ENCODE data around the gene PDIA3.

PDIA3 gene

GRCh38 chr15:43779016-43779415, 32.8 kb downstream of the PDIA3 start:
- peaks cover 10% of the 10 kb centered on the region for H3K4me1 ChIP-seq (ENCODE audit: control insufficient read depth, insufficient read depth, low read length)
- no peak overlapping the region for H3K9ac ChIP-seq (ENCODE audit: low read length)
- H3K36me3 ChIP-seq (ENCODE audit: control insufficient read depth, insufficient read depth, low read length): no peaks in the 10 kb centered on the region
- H3K4me3 ChIP-seq (ENCODE audit: low read length): no peak overlapping the region
- H3K27me3 ChIP-seq (ENCODE audit: control insufficient read depth, insufficient read depth, low read length): no peaks in the 10 kb centered on the region
- no peaks in the 10 kb centered on the region for H3K9me3 ChIP-seq (ENCODE audit: control insufficient read depth, low read length)

DNA sequence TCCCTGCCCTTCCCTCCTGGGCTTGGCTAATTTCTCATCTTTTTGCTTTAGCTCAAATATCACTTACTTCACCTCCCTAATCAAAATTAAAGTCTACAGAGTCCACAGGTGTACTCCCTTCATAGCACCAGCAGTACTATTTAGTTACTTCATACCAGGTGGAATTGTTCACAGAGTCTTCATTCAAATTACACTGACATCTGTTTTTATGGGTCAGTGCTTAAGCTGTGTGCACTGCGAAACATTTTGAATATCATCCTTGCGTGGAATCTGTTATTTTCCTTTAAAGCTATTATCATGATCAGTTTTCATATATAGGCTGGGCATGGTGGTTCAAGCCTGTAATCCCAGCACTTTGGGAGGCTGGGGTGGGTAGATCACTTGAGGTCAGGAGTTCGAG, 43.2 kb downstream of the PDIA3 start:
- Histone ChIP-seq H3K36me3 (ENCODE audit: control insufficient read depth, insufficient read depth, low read length) (peaks cover under 1% of the 10 kb centered on the region), H3K9ac (ENCODE audit: low read length) (no peak overlapping the region), H3K9me3 (ENCODE audit: control insufficient read depth, low read length) (no peaks in the 10 kb centered on the region), H3K4me1 (ENCODE audit: control insufficient read depth, insufficient read depth, low read length) (peaks cover 18% of the 10 kb centered on the region), H3K27me3 (ENCODE audit: control insufficient read depth, insufficient read depth, low read length) (no peaks in the 10 kb centered on the region), H3K4me3 (ENCODE audit: low read length) (no peak overlapping the region)

- H3K4me3 ChIP-seq (ENCODE audit: low read length): peak within 1 kb of the TSS; percentile 100
- H3K27me3 ChIP-seq (ENCODE audit: control insufficient read depth, insufficient read depth, low read length): no peaks in the 10 kb centered on the region
- H3K9me3 ChIP-seq (ENCODE audit: control insufficient read depth, low read length): no peaks in the 10 kb centered on the region
- peak within 1 kb of the TSS; percentile 100 for H3K9ac ChIP-seq (ENCODE audit: low read length)
- H3K36me3 ChIP-seq (ENCODE audit: control insufficient read depth, insufficient read depth, low read length): peaks cover 16% of the 10 kb centered on the region
- H3K4me1 ChIP-seq (ENCODE audit: control insufficient read depth, insufficient read depth, low read length): peaks cover 31% of the 10 kb centered on the region
Measured at GRCh38 chr15:43791993-43792760, 45.9 kb downstream of the PDIA3 start, which contains the start of gene SERF2. SERF2 (plus strand) TSS chr15:43792320; CDS start chr15:43792377, 57 bp downstream.

- H3K36me3 ChIP-seq (ENCODE audit: control insufficient read depth, insufficient read depth, low read length): peaks cover 16% of the 10 kb centered on the region
- H3K9ac ChIP-seq (ENCODE audit: low read length): peak overlapping the region; percentile 100
- peaks cover 36% of the 10 kb centered on the region for H3K4me1 ChIP-seq (ENCODE audit: control insufficient read depth, insufficient read depth, low read length)
- H3K27me3 ChIP-seq (ENCODE audit: control insufficient read depth, insufficient read depth, low read length): no peaks in the 10 kb centered on the region
- peak overlapping the region; percentile 100 for H3K4me3 ChIP-seq (ENCODE audit: low read length)
- no peaks in the 10 kb centered on the region for H3K9me3 ChIP-seq (ENCODE audit: control insufficient read depth, low read length)
Measured at GRCh38 chr15:43792761-43793476, 46.7 kb downstream of the PDIA3 start.

DNA sequence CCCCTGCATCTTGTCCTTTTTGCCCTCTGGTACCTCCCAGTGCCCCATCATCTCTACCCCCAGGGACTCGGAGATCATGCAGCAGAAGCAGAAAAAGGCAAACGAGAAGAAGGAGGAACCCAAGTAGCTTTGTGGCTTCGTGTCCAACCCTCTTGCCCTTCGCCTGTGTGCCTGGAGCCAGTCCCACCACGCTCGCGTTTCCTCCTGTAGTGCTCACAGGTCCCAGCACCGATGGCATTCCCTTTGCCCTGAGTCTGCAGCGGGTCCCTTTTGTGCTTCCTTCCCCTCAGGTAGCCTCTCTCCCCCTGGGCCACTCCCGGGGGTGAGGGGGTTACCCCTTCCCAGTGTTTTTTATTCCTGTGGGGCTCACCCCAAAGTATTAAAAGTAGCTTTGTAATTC, 47.4 kb downstream of the PDIA3 start:
- no peaks in the 10 kb centered on the region for H3K9me3 ChIP-seq (ENCODE audit: control insufficient read depth, low read length)
- H3K9ac ChIP-seq (ENCODE audit: low read length): peak overlapping the region; percentile 100
- peak overlapping the region; percentile 100 for H3K4me3 ChIP-seq (ENCODE audit: low read length)
- no peaks in the 10 kb centered on the region for H3K27me3 ChIP-seq (ENCODE audit: control insufficient read depth, insufficient read depth, low read length)
- peaks cover 16% of the 10 kb centered on the region for H3K36me3 ChIP-seq (ENCODE audit: control insufficient read depth, insufficient read depth, low read length)
- peaks cover 38% of the 10 kb centered on the region for H3K4me1 ChIP-seq (ENCODE audit: control insufficient read depth, insufficient read depth, low read length)

- Histone ChIP-seq H3K4me3 (ENCODE audit: low read length) (no peak overlapping the region), H3K9me3 (ENCODE audit: control insufficient read depth, low read length) (no peaks in the 10 kb centered on the region), H3K4me1 (ENCODE audit: control insufficient read depth, insufficient read depth, low read length) (peaks cover 46% of the 10 kb centered on the region), H3K9ac (ENCODE audit: low read length) (no peak overlapping the region), H3K36me3 (ENCODE audit: control insufficient read depth, insufficient read depth, low read length) (peaks cover 16% of the 10 kb centered on the region), H3K27me3 (ENCODE audit: control insufficient read depth, insufficient read depth, low read length) (no peaks in the 10 kb centered on the region)
Measured at GRCh38 chr15:43794269-43795037, 48.2 kb downstream of the PDIA3 start.

DNA sequence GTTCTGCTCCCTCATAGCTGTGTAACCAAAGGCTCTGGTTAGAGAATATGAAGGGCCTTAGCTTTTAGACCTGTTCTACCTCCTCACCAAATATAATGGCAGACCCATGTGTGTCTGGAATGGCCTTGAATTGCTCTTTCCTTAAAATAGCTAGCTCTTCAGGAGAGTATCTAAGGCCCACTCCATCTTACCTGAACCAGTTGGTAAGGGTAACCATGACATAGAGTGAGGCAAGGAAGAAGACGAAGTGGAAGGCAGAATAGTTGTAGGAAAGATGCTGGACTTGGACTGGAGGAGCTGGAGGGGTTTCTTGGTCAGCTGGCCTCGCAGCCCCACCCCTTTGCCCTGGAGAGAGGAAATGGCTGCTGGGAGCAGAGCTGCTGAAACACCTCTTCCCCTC, 49.0 kb downstream of the PDIA3 start:
- H3K4me3 ChIP-seq (ENCODE audit: low read length): no peak overlapping the region
- peaks cover 53% of the 10 kb centered on the region for H3K4me1 ChIP-seq (ENCODE audit: control insufficient read depth, insufficient read depth, low read length)
- no peaks in the 10 kb centered on the region for H3K27me3 ChIP-seq (ENCODE audit: control insufficient read depth, insufficient read depth, low read length)
- peaks cover 16% of the 10 kb centered on the region for H3K36me3 ChIP-seq (ENCODE audit: control insufficient read depth, insufficient read depth, low read length)
- no peaks in the 10 kb centered on the region for H3K9me3 ChIP-seq (ENCODE audit: control insufficient read depth, low read length)
- H3K9ac ChIP-seq (ENCODE audit: low read length): no peak overlapping the region

DNA sequence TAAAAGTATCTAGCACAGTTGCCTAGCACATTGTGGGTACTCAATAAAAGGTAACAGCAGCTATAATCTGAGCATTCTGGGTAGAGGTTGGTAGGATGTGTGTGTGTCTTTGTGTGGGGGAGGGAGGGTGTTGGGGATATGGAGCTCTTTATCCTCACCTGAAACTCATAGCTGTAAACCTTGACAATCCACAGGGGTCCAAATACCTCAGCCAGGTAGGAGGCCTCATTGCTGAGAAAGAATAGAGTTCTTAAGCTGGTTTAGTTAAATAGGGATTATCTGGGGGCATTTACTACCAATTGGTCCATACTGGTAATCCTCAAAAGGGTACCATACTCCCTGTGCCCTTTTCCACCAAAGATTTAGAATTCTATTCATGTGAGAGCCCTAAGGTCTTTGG, 49.8 kb downstream of the PDIA3 start:
- peaks cover 16% of the 10 kb centered on the region for H3K36me3 ChIP-seq (ENCODE audit: control insufficient read depth, insufficient read depth, low read length)
- no peaks in the 10 kb centered on the region for H3K27me3 ChIP-seq (ENCODE audit: control insufficient read depth, insufficient read depth, low read length)
- H3K9me3 ChIP-seq (ENCODE audit: control insufficient read depth, low read length): no peaks in the 10 kb centered on the region
- H3K4me1 ChIP-seq (ENCODE audit: control insufficient read depth, insufficient read depth, low read length): peaks cover 59% of the 10 kb centered on the region
- no peak overlapping the region for H3K4me3 ChIP-seq (ENCODE audit: low read length)
- no peak overlapping the region for H3K9ac ChIP-seq (ENCODE audit: low read length)

DNA sequence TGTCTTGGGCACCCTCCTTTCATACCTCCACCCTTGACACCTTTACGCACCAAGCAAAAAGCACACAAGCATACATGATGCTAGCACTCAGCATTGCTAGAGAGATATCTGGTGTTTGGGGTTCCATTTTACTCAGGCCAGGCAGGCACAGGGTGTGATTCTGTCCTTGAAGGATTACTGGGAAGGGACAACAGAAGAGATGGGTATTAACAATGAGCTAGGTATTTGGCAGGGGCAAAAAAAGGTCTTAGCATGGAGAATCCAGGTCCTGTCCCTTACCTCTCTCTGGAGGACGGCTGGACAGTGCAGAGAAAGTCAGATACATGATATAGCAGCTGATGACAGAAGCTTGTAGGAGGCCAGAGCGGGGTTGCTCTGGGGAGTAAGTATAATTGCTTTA, 50.3 kb downstream of the PDIA3 start:
- no peak overlapping the region for H3K9ac ChIP-seq (ENCODE audit: low read length)
- H3K4me3 ChIP-seq (ENCODE audit: low read length): no peak overlapping the region
- H3K4me1 ChIP-seq (ENCODE audit: control insufficient read depth, insufficient read depth, low read length): peaks cover 64% of the 10 kb centered on the region
- peaks cover 16% of the 10 kb centered on the region for H3K36me3 ChIP-seq (ENCODE audit: control insufficient read depth, insufficient read depth, low read length)
- no peaks in the 10 kb centered on the region for H3K9me3 ChIP-seq (ENCODE audit: control insufficient read depth, low read length)
- H3K27me3 ChIP-seq (ENCODE audit: control insufficient read depth, insufficient read depth, low read length): no peaks in the 10 kb centered on the region

- Histone ChIP-seq H3K36me3 (ENCODE audit: control insufficient read depth, insufficient read depth, low read length) (peaks cover 15% of the 10 kb centered on the region), H3K9ac (ENCODE audit: low read length) (peak overlapping the region; percentile 91), H3K27me3 (ENCODE audit: control insufficient read depth, insufficient read depth, low read length) (no peaks in the 10 kb centered on the region), H3K4me3 (ENCODE audit: low read length) (peak overlapping the region; percentile 95), H3K9me3 (ENCODE audit: control insufficient read depth, low read length) (no peaks in the 10 kb centered on the region), H3K4me1 (ENCODE audit: control insufficient read depth, insufficient read depth, low read length) (peaks cover 53% of the 10 kb centered on the region)
Measured at GRCh38 chr15:43799209-43799944, 53.1 kb downstream of the PDIA3 start.

DNA sequence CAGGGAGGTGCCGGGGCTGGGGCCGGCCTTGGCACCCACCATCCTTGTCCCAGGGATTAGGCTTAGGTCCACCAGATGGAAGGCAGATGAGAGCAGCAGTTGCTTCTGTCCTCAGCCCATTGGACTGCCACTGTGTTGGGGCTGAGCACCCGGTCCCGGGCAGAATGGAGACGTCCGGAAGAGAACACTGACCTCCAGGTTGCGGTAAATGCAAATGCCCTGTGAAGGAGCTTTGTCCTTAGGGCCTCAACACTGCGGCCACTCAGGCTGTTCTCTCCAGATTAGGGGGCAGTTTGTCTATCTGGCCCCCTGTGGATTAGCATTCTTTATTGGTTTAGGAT, 53.7 kb downstream of the PDIA3 start, which contains the start of gene SERINC4:
Gene SERINC4, minus strand, starts transcription at position 276 of the 341 bp plus-strand sequence. Its CDS starts 234 bp downstream, at position 42.
- peaks cover 10% of the 10 kb centered on the region for H3K36me3 ChIP-seq (ENCODE audit: control insufficient read depth, insufficient read depth, low read length)
- H3K27me3 ChIP-seq (ENCODE audit: control insufficient read depth, insufficient read depth, low read length): no peaks in the 10 kb centered on the region
- H3K4me1 ChIP-seq (ENCODE audit: control insufficient read depth, insufficient read depth, low read length): peaks cover 48% of the 10 kb centered on the region

More for the DNA sequence above, 53.7 kb downstream of the PDIA3 start, which contains the start of gene SERINC4:
- H3K9me3 ChIP-seq (ENCODE audit: control insufficient read depth, low read length): no peaks in the 10 kb centered on the region
- peak within 1 kb of the TSS; percentile 95 for H3K4me3 ChIP-seq (ENCODE audit: low read length)
- peak within 1 kb of the TSS; percentile 91 for H3K9ac ChIP-seq (ENCODE audit: low read length)

Measured in mucosa of stomach (tissue), 1 donor.